ENCODE data around the gene LBHD2.

LBHD2 gene

DNA sequence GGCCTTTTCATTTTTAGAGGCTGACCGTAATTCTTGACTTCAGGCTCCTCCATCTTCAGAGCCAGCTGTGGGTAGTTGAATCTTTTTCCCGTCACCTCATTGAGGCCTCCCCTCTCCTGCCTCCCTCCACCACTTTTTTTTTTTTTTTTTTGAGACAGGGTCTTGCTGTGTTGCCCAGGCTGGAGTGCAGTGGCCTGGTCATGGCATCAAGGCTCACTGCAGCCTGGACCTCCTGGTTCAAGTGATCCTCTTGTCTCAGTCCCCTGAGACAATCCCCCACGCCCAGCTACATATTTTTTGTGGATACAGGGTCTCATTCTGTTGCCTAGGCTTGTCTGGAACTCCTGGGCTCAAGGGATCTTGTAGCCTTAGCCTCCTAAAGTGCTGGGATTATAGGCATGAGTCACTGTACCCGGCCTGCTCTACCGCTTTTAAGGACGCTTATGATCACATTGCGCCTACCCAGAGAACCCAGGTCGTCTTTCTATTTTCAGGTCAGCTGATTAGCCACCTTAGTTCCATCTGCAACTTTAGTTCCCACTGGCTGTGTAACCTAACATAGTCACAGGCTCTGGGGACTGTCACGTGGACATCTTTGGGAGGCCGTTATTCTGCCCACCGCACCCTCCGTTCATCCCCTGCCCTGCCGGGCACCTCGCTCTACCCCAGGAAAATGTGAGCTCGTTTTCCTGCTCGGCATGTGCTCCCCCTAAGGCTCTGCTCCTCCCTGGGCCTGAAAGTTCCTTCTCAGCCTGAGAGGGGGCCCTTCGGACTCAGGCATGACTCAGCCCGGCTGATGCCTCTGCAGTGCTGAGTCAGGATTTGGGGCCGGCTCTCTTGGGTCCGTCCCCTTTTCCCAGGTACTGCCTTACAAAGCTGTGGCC, 52.6 kb downstream of the LBHD2 start:
- Histone ChIP-seq H3K9me2 (replicated peaks; ENCODE audit: control insufficient read depth, low read length) (no peaks in the 10 kb centered on the region), H3K27me3 (ENCODE audit: control insufficient read depth, low read length) (no peaks in the 10 kb centered on the region), H3K79me2 (ENCODE audit: control insufficient read depth, low read length) (no peaks in the 10 kb centered on the region), H3K27ac (ENCODE audit: low read depth, low read length) (no peak overlapping the region), H3K4me1 (ENCODE audit: control insufficient read depth, low read length) (peaks cover 33% of the 10 kb centered on the region), H3K9me3 (ENCODE audit: control insufficient read depth, insufficient read depth, low read length) (no peaks in the 10 kb centered on the region), H3K4me2 (ENCODE audit: low read length) (no peak overlapping the region), H3K36me3 (ENCODE audit: control insufficient read depth, low read length) (peaks cover 6% of the 10 kb centered on the region), H3K4me3 (ENCODE audit: low read length) (no peak overlapping the region), H3F3A (ENCODE audit: control insufficient read depth, insufficient read depth) (peaks cover 16% of the 10 kb centered on the region), H4K20me1 (ENCODE audit: control insufficient read depth, insufficient read depth, low read depth, low read length) (no peaks in the 10 kb centered on the region)
- TF ChIP-seq, protein P1, sequence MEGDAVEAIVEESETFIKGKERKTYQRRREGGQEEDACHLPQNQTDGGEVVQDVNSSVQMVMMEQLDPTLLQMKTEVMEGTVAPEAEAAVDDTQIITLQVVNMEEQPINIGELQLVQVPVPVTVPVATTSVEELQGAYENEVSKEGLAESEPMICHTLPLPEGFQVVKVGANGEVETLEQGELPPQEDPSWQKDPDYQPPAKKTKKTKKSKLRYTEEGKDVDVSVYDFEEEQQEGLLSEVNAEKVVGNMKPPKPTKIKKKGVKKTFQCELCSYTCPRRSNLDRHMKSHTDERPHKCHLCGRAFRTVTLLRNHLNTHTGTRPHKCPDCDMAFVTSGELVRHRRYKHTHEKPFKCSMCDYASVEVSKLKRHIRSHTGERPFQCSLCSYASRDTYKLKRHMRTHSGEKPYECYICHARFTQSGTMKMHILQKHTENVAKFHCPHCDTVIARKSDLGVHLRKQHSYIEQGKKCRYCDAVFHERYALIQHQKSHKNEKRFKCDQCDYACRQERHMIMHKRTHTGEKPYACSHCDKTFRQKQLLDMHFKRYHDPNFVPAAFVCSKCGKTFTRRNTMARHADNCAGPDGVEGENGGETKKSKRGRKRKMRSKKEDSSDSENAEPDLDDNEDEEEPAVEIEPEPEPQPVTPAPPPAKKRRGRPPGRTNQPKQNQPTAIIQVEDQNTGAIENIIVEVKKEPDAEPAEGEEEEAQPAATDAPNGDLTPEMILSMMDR (IDR thresholded peaks at IDR 0.05; ENCODE audit: low read depth, low read length, poor library complexity, severe bottlenecking), result no peak
- TF ChIP-seq EZH2phosphoT487 (IDR thresholded peaks at IDR 0.05; ENCODE audit: borderline replicate concordance, low read length), result no peak

DNA sequence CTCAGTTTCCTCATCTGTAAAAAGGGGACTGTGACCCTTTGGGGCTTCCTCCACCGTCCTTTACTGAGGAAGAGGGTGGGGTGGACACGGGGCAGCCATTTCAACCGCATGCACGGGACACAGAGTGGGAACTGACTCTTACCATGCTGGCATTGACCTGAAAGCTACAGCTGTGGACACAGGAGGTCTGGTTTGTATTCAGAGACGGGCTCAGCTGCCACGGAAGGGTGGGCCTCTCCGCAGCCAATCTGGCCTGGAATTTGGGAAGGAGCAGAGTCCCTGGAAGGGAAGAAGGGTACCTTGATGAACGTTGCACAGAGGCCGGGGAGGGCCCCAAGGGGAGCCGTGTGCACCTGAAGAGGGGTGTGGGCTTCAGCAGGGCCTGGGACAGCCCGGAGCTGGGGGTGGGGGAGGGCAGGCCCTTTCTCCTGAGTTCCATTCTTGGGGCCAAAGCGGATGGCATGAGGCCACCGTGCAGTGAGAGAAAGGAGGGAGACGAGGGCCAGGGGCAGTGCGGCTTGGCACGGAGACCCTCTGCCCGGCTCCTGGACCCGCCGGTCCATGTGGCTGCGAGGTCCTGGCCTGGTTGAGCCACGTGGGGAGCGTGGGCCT, 53.8 kb downstream of the LBHD2 start:
- H3K79me2 ChIP-seq (ENCODE audit: control insufficient read depth, low read length), result no peaks in the 10 kb centered on the region
- TF ChIP-seq, protein P1 (IDR thresholded peaks at IDR 0.05; ENCODE audit: low read depth, low read length, poor library complexity, severe bottlenecking), result no peak
- TF ChIP-seq EZH2phosphoT487 (IDR thresholded peaks at IDR 0.05; ENCODE audit: borderline replicate concordance, low read length), result no peak
- H3K9me3 ChIP-seq (ENCODE audit: control insufficient read depth, insufficient read depth, low read length), result no peaks in the 10 kb centered on the region
- no peak overlapping the region for H3K4me3 ChIP-seq (ENCODE audit: low read length)
- peaks cover 32% of the 10 kb centered on the region for H3K4me1 ChIP-seq (ENCODE audit: control insufficient read depth, low read length)
- H3K4me2 ChIP-seq (ENCODE audit: low read length), result no peak overlapping the region
- H3K27ac ChIP-seq (ENCODE audit: low read depth, low read length), result no peak overlapping the region
- H4K20me1 ChIP-seq (ENCODE audit: control insufficient read depth, insufficient read depth, low read depth, low read length), result no peaks in the 10 kb centered on the region
- peaks cover 16% of the 10 kb centered on the region for H3F3A ChIP-seq (ENCODE audit: control insufficient read depth, insufficient read depth)
- H3K36me3 ChIP-seq (ENCODE audit: control insufficient read depth, low read length), result peaks cover 3% of the 10 kb centered on the region
- H3K9me2 ChIP-seq (replicated peaks; ENCODE audit: control insufficient read depth, low read length), result no peaks in the 10 kb centered on the region
- peaks cover 10% of the 10 kb centered on the region for H3K27me3 ChIP-seq (ENCODE audit: control insufficient read depth, low read length)

DNA sequence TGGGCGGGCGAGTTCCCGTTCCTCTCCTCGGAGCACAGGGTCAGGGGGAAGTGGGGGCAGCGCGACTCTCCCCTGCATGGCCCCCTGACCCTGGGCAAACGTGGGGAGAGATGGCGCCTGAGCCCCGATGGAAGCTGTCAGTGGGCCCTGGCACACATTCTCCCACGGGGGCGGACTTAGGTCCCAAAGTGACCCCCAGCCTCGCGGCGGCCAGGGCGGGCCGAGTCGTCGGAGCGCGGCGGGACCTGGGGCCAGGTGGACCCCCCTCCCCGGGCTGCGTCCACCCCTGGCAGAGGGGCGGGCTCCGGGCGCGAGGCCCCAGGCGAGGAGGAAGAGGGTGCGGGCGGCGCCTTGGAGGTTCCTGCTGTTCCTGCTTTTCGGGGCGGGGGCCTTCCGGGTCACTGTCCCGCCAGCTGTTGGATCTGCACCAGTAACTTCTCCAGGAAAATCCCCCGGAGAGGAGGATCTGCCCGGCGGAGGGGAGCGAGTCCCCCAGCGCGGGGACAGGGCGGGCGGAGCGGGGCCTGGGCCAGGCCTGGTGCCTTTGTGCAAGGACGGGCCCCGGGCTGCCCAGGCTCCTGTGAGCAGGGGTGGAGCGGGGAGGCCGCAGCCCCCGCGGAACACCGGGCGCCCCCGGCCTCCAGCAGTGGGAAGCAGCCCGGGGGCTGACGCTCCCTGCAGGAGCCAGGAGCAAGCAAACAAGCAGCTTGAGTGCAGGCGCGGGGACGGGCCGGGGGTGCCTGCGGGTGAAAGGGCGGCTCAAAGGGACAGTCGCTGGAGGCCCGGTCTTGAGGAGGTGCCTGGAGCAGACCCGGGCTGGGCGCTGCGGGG, 54.5 kb downstream of the LBHD2 start:
- no peak overlapping the region for H3K4me3 ChIP-seq (ENCODE audit: low read length)

More for the DNA sequence above, 54.5 kb downstream of the LBHD2 start:
- Histone ChIP-seq H3K9me3 (ENCODE audit: control insufficient read depth, insufficient read depth, low read length) (no peaks in the 10 kb centered on the region), H4K20me1 (ENCODE audit: control insufficient read depth, insufficient read depth, low read depth, low read length) (no peaks in the 10 kb centered on the region), H3K4me2 (ENCODE audit: low read length) (no peak overlapping the region), H3K27ac (ENCODE audit: low read depth, low read length) (no peak overlapping the region), H3K36me3 (ENCODE audit: control insufficient read depth, low read length) (no peaks in the 10 kb centered on the region; the same call in 1 of the 2 replicates), H3K27me3 (ENCODE audit: control insufficient read depth, low read length) (peaks cover 17% of the 10 kb centered on the region), H3F3A (ENCODE audit: control insufficient read depth, insufficient read depth) (peaks cover 16% of the 10 kb centered on the region), H3K9me2 (replicated peaks; ENCODE audit: control insufficient read depth, low read length) (no peaks in the 10 kb centered on the region), H3K4me1 (ENCODE audit: control insufficient read depth, low read length) (peaks cover 29% of the 10 kb centered on the region), H3K79me2 (ENCODE audit: control insufficient read depth, low read length) (no peaks in the 10 kb centered on the region)
- TF ChIP-seq EZH2phosphoT487 (IDR thresholded peaks at IDR 0.05; ENCODE audit: borderline replicate concordance, low read length), result no peak
- TF ChIP-seq, protein P1 (IDR thresholded peaks at IDR 0.05; ENCODE audit: low read depth, low read length, poor library complexity, severe bottlenecking), result no peak

Data from DOHH2 (cell line).